Myocyte (in vitro differentiated cells): ENCODE measurements around the gene PTPRN2. TPM values are rescaled to one million over a fixed set of nuclear protein-coding genes. Genes with fewer than 3 reads are reported as not detected.

Source experiments
- DNase-seq: peaks from one replicate; pipeline ENCODE4 v3.0.0-alpha.2; 2012; ENCODE audit warnings: low read depth
- total RNA-seq: library from RNA; depleted of rRNA; stranded (reverse); fragments of >200 nt; gene quantifications from 2 replicates; pipeline ENCODE4 v1.2.3, GENCODE V29; 2014

Gene PTPRN2
- total RNA-seq, 1 donor from 2014 or later, result 0.24 TPM

GRCh38 chr7:158085741-158086695 is 501.6 kb downstream of the PTPRN2 start:
- DNase-seq, result no peak

DNA sequence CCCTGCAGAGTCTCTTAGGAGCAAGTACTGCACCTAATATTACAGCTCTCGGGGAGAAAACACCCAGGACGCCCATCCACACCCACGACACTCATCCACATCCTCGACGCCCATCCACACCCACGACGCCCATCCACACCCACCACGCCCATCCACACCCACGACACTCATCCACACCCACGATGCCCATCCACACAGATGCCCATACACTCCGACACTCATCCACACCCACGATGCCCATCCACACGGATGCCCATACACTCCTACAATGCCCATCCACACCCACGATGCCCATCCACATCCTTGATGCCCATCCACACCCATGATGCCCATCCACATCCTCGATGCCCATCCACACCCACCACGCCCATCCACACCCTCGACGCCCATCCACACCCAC is 503.1 kb downstream of the PTPRN2 start:
- DNase-seq, result no peak

DNA sequence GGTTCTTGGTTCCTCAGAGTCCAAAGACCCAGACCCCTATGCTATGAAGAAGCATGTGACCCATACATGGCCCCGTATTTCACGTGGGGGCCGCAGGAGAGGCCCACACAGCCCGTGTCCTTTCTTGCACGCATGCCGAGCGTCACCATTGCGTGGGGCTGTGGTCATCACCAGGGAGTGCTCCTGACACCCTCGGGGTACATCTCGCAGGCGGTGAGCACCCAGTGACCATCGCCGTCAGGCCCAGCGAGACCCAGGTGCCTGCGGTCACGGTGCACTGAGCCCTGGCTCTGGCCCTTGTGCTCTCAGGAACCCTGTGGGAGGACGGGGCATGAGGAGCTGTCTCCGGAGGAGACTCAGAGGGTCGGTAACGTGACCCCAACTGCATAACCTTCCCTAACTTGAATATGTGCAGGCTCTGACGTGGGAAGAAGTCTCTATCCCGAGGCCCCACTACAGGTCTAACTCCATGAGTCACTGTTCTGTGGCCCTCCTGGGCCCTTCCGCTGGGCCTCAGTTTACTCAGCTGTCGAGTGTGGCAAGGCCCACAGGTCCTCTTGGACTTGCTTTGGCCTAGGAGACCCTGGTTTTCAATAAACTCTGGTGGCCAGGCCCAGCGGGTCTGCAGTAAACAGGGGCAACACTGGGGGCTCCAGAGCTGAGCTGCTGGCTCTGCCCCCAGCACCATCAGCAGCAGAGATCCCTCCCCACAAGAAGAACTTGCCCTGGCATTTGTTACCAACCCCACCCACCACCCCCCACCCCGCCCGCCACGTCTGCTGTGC is 503.9 kb downstream of the PTPRN2 start:
- DNase-seq, result no peak

GRCh38 chr7:158082761-158083160 is 504.9 kb downstream of the PTPRN2 start:
- no peak for DNase-seq

- DNase-seq, result no peak
Observed at GRCh38 chr7:158080899-158081445, 506.7 kb downstream of the PTPRN2 start.

DNA sequence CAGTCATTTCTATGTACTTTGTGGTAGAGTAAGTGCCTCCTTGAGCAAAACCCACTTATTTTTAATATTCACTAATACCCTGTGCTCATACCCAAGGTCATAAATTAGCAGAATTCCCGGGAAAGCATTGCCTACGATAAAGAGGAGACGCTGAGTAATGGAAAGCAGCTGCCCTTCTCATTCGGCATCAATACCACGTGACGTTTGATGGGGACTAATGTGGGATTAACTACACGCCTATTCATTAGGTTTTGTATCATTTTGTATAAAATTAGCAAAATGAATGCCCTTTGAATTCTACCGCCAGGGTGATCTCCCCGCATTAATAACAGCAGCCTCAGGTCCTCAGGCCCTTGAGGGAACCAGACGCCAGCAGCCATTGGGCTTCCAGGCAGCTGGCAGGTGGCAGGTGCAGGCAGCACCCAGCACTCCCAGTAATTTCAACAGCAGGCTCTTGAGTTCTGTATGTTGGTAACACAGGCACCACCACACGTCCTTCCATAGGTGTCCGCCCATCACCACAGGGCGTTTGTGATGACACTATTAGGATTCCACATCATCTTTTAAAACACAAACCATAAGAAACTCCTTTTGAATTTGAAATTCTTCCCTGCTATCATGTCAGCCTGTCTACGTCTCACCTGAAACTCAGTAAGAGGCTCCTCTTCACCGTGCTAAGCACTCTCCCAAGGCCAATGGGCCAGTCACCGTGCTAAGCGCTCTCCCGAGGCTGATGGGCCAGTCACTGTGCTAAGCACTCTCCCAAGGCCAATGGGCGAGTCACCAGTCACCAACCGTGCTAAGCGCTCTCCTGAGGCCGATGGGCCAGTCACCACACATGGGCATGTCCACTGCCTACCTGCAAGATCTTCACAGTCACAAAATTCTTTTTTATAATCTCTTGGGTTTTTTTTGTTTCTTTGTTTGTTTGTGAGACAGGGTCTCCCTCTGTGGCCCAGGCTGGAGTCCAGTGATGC is 509.4 kb downstream of the PTPRN2 start:
- DNase-seq, result no peak

DNA sequence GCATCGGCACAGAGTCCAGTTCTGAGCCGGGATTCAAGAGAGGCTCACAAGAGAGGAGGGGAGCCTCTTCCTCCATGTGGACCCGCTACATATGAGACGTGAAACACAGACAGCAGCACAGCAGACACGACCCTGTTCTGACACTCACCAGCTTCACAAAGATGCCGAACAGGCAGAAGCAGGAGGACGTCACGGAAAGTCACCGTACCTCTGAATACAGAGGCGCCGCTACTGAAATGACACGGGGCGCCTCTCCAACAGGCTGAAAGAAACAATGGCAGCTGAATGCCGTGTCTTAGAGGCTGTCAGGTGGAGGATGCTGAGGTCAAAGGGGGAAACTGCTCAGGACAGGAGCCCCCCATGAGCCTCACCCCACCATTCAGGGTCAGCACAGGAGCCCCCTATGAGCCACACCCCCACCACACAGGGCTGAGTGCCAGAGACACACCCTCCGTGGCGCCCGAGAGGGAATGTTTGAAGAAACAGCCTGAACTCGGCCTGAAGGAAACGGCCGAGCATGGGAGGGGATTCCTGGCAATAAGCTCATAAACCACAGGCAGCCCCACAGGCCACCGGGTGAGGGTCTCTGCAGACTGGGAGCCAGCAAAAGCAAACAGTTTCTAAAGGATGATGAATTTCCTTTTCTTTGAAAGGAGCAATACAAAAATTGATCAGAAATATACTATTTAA is 510.3 kb downstream of the PTPRN2 start:
- no peak for DNase-seq

DNA sequence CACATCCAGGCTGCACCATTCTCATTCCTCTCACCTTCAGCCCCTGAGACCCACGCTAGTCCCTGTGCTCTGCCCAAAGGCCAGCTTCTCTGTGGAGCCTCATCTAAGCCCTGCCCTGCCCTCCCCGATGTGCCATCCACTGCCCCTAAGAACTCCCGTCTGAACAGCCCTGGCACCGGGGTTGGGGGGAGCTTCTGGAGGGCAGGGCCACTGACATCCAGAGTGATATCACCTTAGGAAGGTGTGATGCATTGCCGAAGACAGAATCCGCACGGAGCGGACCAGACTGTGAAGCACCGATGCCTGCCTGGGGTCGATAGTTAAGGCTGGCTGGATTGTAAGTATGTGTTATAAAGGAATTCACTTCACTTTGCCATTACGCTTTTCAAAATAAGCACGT is 511.0 kb downstream of the PTPRN2 start:
- DNase-seq, result no peak

DNA sequence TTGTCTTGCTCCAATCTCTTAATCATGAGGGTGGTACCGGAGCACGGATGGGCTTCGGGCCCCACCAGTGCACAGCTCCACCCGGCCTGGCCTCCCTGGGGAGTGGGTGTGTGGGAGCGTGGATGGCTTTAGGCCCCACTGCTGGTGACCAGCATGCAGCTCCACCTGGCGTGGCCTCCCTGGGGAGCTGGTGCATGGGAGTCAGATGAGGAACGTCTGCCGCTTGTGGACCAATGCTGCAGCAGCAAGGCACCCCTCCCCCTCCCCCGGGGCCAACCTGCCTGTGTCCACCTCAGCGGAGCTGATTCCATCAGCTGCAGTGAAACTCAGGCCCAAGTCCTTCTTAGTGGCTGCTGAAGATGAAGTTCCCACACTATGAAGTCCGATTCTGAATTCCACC is 511.4 kb downstream of the PTPRN2 start:
- DNase-seq, result no peak

DNA sequence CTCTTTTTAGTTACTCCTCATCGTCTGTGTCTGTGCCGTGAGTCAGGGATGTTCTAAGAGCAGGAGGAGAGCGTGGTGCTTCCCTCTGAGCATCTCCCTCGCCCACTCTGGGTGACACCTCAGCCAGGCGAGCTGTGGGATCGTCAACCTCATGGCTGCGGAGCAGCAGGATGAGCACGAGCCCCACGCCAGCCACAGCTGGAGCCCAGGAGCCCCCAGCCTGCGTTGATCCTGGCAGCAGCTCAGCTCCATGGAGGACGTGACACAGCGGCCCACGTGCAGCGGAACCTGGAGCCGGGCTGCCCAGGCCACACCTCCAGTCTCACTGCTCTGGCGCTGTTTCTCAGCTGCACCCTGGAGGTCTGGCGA is 512.0 kb downstream of the PTPRN2 start:
- DNase-seq, result no peak

GRCh38 chr7:158074896-158075632 is 512.6 kb downstream of the PTPRN2 start:
- no peak for DNase-seq

DNA sequence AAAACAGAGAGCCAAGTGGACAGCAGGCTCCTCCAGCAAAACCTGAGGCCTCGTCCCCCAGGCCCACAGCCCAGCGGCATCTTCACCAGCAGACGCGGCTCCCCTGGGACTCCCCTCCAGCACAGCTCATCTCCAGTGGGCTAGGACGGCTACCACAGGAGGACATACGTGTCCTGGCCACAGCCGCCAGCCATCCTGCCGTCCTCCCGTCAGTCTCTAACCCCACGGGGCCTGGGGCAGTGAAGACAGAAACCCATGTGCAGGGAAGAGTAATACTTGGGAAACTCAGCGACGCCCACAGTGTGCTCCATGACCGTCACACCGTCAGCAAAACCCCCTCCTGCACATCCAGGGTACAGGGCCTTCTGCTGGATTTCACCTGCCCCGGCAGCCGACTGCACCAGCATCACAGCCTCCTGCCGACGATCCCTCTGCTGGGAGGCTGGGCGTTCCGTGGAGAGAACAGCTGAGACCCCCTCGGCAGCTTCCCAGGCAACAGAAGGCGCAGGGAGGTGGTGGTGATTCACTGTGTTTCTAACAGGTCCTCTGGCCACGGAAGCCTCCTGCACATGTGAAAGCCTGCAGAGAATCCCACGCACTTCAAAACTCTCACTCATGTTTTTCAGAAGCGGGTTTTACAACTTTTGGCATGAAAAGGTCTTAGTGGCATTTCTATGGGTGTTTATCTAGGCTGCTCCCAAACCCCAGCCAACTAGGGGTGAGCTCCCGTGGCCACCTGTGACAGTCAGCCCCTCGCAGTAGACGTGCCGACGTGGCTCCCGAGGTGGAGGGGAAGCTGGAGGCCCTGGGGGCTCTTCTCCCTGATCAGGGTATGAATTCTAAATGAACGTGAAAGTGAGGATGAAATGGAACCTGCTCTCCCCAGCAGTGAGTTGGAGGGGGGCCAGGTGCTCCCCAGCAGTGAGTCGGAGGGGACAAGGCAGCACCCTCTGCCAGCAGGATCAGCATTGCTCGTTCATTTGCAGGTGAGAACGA is 513.5 kb downstream of the PTPRN2 start:
- DNase-seq, result no peak

DNA sequence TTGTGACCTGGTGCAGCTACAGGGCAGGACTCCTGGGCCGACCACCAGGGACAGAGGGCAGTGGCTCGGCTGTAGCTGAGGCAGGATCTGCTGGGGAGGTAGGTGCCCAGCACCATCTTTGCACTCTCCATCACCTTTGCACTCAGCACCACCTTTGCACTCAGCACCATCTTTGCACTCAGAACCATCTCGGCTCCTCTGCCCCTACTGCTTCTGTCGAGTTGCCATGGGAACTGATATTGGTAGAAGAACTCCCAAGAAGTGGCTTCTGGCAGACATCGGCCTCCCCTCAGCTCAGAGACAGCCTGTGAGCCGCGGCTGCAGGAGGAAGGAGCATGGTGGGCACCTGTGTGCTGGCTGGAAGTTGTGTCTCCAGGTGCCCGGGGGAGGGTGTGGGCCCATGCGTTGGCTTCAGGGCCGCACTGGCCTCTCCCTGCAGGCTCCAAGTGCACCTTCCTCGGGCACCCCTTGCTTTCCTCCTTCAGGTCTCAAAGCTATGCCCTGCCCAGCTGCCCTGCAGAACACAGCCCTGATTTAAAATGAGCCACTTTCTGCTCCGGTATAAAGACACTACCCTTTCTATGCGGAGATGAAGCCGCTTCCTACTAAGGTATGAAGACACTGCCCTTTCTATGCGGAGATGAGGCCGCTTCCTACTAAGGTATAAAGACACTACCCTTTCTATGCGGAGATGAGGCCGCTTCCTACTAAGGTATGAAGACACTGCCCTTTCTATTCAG is 514.5 kb downstream of the PTPRN2 start:
- no peak for DNase-seq

DNA sequence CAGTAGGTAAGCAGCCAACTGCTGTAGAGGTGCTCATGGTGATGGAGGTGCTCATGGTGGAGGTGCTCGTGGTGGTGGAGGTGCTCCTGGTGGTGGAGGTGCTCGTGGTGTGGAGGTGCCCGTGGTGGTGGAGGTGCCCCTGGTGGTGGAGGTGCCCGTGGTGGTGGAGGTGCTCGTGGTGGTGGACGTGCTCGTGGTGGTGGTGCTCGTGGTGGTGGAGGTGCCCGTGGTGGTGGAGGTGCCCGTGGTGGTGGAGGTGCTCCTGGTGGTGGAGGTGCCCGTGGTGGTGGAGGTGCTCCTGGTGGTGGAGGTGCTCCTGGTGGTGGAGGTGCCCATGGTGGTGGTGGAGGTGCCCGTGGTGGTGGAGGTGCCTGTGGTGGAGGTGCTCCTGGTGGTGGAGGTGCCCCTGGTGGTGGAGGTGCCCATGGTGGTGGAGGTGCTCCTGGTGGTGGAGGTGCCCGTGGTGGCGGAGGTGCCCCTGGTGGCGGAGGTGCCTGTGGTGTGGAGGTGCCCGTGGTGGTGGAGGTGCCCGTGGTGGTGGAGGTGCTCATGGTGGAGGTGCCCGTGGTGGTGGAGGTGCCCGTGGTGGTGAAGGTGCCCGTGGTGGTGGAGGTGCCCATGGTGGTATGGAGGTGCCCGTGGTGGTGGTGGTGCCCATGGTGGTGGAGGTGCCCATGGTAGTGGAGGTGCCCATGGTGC is 517.3 kb downstream of the PTPRN2 start:
- no peak for DNase-seq

DNA sequence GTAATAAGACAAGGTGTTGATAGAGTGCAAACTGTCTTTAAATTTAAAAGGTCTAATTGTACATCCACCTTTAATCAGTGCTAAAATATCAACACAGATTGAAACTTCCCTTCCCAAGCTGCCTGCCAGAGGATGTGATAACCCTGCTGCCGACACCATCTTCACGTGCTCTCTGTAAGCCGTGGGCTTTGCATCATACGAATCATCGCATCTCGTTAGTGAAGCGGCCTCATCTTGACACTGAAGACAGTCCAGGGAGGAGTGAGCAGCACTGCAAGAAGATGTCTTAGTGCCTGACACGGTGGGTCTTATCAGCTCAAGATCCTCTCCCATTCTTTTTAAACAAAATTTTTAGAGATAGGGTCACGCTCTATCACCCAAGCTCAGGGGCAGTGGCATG is 518.8 kb downstream of the PTPRN2 start:
- DNase-seq, result no peak

DNA sequence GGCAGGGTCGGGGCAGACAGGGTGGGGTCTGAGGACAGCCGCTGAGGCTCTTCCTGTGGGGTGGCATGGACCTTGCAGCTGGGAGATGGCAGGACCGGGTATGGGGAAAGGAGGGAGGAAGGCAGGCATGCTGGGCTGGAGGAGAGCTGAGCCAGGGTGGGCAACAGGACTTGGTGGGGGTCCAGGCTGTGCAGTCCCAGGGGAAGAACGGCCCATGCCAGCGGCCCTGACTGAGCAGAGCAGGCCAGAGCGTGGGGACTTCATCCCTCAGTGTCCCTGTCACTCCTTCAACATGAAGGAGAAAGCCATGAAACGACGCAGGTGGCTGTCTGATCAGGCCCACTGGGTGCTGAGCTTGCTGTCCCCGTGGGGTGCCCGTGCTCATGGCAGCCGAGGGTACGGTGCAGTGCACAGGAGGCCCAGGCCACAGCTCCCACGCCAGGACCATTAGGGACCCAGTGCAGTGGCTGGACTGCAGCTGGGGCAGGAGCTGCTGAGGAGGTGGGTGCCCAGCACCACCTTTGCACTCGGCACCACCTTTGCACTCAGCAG is 519.6 kb downstream of the PTPRN2 start:
- no peak for DNase-seq
